GM12801 (cell line): Measurements from ENCODE around the gene APLP2.

ENCODE experiments used
- CTCF ChIP-seq: IDR thresholded peaks from one replicate; pipeline ENCODE4 v1.5.1; 2011; ENCODE audit warnings: control low read depth; ENCODE audit not compliant: insufficient read length; ENCODE audit errors: extremely low read depth

Gene APLP2

GRCh38 chr11:130167146-130167545 lies 97.5 kb downstream of the APLP2 start:
- no peak for TF ChIP-seq CTCF

GRCh38 chr11:130168105-130168504 lies 98.4 kb downstream of the APLP2 start:
- TF ChIP-seq CTCF, result no peak

GRCh38 chr11:130170345-130170744 lies 100.7 kb downstream of the APLP2 start:
- TF ChIP-seq CTCF, result no peak

- TF ChIP-seq CTCF, result no peak
Measured at GRCh38 chr11:130171534-130171933, 101.8 kb downstream of the APLP2 start.

- TF ChIP-seq CTCF, result no peak
Measured at GRCh38 chr11:130174642-130175041, 104.9 kb downstream of the APLP2 start.

GRCh38 chr11:130175898-130176297 lies 106.2 kb downstream of the APLP2 start:
- no peak for TF ChIP-seq CTCF

GRCh38 chr11:130177782-130178181 lies 108.1 kb downstream of the APLP2 start:
- no peak for TF ChIP-seq CTCF
